Activated CD8-positive, alpha-beta memory T cell treated with anti-CD3 and anti-CD28 coated beads for 24 hours (primary cell): ENCODE measurements around the gene JAG1.

Experiments used
- DNase-seq: peaks from one replicate; pipeline ENCODE4 v3.0.0-alpha.2; 2020

The JAG1 gene

GRCh38 chr20:10667560-10668167 lies 6.1 kb downstream of the JAG1 start:
- DNase-seq: no peak

GRCh38 chr20:10667077-10667401 lies 6.8 kb downstream of the JAG1 start:
- DNase-seq: no peak

- no peak for DNase-seq
These were observed 7.3 kb downstream of the JAG1 start for GRCh38 chr20:10666221-10667076.

DNA sequence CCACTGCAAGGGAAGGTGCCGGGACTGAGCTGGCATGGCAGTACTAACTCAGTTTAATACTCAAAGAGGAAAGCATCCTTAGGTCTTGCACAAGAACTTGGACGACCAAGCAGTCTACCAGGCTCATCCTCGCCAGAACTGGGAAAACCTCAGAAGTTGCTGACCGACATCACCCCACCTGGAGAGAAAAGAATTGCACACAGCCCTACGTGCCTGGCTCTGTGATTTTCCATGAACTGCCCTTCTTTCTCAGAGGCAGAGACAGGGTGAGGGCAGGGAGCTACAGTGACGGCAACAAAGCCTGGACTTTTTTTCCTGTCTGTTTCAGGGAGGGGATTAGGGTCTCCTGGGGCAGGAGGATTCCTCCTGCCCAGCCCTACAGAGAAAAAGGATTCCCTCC lies 8.0 kb downstream of the JAG1 start:
- no peak for DNase-seq

DNA sequence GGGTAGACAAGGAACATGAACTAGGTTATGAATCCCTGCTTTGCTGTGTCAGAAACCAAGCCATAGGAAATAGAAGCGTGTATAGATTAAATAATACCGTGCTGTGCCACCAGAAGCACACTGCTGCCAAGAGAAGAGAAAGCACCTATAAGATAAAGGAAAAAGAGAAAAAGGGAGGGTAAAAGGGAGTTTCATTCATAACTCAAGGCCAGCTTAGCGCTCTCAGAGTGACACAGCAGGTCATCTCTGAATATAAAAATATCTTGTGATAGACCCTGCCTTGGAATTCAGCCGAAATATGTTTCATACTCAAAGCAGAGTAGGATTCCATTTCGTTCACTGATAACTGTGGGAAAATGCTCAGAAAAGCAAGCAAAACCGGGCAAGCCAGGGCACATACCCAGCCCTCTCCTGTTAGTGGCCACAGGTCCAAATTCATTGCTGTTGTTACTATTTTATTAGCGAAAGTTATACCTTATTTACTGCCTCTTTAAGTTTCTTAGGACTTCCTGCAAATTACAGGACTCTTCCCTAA lies 8.7 kb downstream of the JAG1 start:
- DNase-seq: no peak

GRCh38 chr20:10663756-10664155 lies 10.0 kb downstream of the JAG1 start:
- no peak for DNase-seq

DNA sequence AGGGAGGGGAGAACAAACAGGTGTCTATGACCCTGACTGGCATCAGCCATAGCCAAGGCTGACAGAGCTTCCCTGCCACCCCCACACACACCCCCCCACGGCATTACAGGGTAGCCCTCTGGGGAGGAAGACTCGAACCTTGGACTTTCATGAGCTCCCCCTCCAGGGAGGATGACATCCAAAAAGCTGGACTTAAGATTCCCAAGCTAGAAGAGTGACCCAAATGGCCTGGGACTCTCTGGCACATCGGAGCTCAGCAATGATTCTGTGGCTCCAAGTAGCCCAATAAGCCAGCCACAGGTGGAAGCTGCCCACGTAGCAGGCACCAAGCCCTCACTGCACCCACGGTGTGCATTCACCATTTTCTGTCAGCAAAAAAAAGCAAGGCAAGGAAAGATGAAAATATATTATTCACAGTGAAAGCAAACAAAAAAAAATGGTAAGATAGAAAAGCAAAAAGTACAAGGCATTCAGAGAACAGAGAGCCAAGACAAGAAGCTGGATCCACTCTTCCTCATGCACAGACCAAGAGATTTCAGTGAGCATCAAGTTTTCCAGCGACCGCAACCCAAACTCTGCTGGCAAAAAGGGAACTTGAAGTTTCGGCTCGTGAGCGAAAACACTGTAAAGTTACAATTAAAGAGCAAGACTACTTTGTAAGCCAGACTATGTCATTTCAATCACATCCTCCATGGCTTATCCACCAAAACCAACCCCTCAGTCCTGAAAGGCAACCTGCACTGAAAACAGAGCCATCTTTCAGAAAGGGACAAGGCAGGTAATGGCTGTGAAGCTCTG lies 10.9 kb downstream of the JAG1 start:
- no peak for DNase-seq

DNA sequence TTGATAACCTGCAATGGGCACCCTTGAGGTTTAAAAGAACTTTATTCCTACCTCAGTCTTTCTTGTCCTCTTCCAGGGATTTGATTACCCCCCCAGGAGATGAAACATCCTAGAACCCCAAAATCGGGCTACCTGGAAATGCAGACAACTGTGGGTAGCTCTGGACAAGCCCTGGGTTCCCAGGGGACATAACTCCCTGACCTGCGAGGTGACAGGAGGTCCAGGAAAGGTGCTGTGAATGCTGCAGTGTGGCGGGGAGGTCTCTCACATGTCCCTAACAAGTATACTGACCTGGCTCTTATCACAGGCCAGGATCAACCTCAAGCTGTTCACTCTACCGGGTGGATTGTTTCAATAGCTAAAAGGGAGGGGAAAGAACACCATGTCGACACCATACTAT lies 11.6 kb downstream of the JAG1 start:
- DNase-seq: no peak

DNA sequence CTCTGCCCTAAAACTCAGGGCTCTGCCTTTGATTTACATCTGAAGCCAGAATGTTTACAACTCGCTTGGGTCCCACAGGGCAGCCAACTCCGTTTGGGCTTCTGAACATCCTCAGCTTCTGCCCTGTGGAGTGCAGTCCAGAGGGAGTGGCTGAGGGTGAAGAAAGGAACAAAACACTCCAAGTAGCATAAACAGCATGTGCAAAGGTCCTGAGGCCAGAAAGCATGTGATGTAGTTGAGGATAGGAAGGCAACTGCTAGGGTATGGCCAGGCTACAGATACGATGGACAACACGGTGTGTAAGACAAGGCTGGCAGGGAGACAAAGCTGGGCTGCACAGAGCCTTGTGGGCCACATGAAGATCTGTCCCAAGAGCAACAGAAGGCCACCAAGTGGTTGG lies 12.5 kb downstream of the JAG1 start:
- no peak for DNase-seq

DNA sequence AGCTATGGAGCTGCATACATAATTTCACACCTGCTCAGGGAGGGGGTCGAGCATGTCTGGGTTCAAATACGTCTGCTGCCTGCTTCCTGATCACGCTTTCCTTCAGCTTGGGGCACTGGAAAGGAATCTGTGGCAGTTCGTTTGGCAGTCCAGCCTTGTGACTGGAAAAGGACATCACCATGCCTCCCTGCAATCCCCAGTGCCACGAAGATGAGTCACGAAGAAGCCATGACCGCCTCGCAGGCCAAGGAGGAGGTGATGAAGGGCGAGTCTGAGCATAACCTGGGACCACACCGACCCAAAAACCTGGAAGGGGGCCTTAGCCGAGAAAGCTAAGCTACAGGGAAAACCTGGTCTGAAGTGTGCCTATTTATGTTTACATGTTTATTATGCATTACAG lies 13.1 kb downstream of the JAG1 start:
- no peak for DNase-seq

GRCh38 chr20:10659651-10660601 lies 13.9 kb downstream of the JAG1 start:
- no peak for DNase-seq

GRCh38 chr20:10658876-10659632 lies 14.7 kb downstream of the JAG1 start:
- no peak for DNase-seq

GRCh38 chr20:10658051-10658823 lies 15.6 kb downstream of the JAG1 start:
- no peak for DNase-seq

- no peak for DNase-seq
These were observed 16.3 kb downstream of the JAG1 start for GRCh38 chr20:10657453-10657852.

GRCh38 chr20:10655720-10656669 lies 17.8 kb downstream of the JAG1 start:
- no peak for DNase-seq

DNA sequence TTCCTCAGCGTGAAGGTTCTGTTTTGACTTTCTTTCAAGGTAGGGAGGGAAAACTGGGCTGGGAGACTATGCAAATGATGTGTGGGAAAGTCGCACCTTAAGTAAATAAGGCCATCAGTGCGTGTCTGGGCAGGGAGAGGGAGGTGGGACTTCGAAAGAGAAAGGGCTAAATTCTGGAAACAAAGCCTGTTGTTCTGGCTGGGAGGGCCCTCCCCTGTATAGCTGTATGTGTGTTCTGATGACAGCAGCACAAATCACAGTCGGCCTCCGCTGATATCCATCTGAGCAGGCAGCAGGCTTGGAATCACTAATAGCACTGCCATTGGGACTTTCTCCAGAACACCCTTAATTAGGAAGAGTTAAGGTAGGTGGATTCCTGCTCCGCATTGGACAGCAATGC lies 19.2 kb downstream of the JAG1 start:
- no peak for DNase-seq

GRCh38 chr20:10654250-10654610 lies 19.6 kb downstream of the JAG1 start:
- no peak for DNase-seq

DNA sequence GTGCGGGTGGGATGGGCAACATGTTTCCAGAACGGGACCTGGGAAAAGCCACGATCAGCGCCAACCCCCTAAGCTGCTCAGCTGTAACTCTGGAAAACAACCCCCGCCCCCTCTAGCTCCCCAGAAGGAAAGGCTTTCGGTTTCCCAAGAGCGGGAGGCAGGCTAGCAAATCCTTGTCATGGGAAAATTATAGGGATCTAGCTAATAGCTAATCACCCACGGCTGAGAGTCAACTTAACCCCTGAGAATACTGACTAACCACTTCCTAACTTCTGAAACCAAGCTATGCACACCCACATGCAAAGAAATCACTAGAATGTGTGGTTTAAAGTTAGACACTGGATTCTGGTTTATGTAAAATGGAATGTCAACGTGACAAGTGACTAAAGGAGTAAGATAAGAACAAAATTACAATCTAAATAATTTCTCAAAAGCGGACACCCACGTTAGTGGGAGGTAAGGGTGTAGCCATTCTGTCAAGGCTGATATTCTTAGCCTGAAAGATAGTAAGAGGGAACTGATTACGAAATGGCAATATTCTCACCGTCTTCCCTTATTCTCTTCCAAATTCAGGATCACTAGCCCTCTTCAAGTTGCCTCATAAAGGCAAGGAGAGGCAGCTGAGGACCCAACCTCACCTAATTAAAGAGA lies 20.1 kb downstream of the JAG1 start:
- DNase-seq: no peak

- no peak for DNase-seq
These were observed 21.0 kb downstream of the JAG1 start for GRCh38 chr20:10652660-10653261.
